ENCODE data around the gene NRG3.

DNA sequence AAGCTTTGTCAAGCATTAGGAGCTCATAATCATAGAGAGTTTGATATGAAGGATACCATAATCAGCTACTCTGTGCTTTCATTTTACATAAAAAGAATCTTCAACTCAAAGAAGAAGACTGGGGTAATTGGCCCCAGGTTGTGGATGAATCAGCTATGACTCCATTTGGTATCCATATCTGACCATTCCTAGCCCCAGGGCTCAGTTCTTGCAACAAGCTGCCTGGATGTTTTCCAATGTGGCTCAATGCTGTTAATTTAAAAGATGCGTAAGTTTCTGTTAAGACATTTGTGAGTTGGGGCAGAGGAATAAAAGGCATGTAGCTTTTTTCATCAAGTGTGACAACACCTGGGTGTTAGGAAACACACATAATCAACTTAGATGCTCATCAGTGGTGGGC is 951.1 kb downstream of the NRG3 start:
- TF ChIP-seq POLR2A (IDR thresholded peaks at IDR 0.05) (no peak), CTCF (IDR thresholded peaks at IDR 0.05) (no peak)
